ENCODE results near the gene GRM7. TPM values are rescaled to one million over a fixed set of nuclear protein-coding genes. Genes with fewer than 3 reads are reported as not detected.

The GRM7 gene
- total RNA-seq, 3 donors from 2014 or later: not detected

DNA sequence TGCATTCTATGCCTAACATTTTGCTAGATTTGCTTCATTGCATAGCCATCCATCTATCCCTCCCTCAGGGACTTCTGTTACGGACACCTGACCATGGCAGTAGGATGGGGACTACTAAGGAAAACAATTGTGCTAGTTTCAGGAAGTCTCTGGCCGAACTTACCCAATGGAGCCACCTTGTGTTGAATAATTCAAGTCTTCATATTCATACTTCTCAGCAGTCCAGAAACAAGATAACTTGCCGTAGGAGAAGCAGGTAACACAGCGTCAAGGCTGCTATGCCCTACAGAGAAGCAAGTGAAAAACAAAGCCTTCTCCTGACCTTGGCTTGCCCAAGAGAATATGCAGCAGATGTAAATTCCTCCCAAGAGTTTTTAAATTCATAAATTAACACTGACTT lies 685.3 kb downstream of the GRM7 start:
- Mint-ChIP-seq H3K9me3 (no peaks in the 10 kb centered on the region), H3K36me3 (ENCODE audit: insufficient read depth) (no peaks in the 10 kb centered on the region), H3K27me3 (ENCODE audit: low read depth) (no peaks in the 10 kb centered on the region), H3K4me3 (no peak overlapping the region), H3K4me1 (ENCODE audit: low read depth) (no peaks in the 10 kb centered on the region)
- ATAC-seq: no peak
- no peak for DNase-seq

DNA sequence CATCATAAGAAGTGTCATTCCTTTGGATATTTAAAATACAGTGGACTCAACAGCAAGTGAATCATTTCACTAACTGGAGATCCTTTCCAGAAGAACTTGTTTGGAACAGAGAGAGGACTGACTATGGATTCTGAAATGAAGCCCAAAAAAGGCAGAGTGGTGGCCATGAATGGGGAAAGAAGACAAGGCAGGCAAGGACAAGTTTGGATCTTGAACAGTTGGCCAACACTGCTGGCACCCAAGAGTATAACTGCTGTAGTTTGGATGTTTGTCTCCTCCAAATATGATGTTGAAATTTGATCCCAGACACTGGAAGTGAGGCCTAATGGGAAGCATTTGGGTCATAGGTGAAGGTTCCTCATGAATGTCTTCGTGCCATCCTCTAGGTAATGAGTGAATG lies 686.9 kb downstream of the GRM7 start:
- no peaks in the 10 kb centered on the region for H3K36me3 Mint-ChIP-seq (ENCODE audit: insufficient read depth)
- peaks cover 10% of the 10 kb centered on the region for H3K9me3 Mint-ChIP-seq
- DNase-seq: no peak
- no peak for ATAC-seq
- no peak overlapping the region for H3K4me3 Mint-ChIP-seq
- no peaks in the 10 kb centered on the region for H3K27me3 Mint-ChIP-seq (ENCODE audit: low read depth)
- H3K4me1 Mint-ChIP-seq (ENCODE audit: low read depth): no peaks in the 10 kb centered on the region

- no peaks in the 10 kb centered on the region for H3K36me3 Mint-ChIP-seq (ENCODE audit: insufficient read depth)
- H3K9me3 Mint-ChIP-seq: no peaks in the 10 kb centered on the region
- no peak for ATAC-seq
- no peak overlapping the region for H3K4me3 Mint-ChIP-seq
- H3K27me3 Mint-ChIP-seq (ENCODE audit: low read depth): no peaks in the 10 kb centered on the region
- no peaks in the 10 kb centered on the region for H3K4me1 Mint-ChIP-seq (ENCODE audit: low read depth)
- DNase-seq: no peak
These were observed 702.0 kb downstream of the GRM7 start for GRCh38 chr3:7562892-7563291.

DNA sequence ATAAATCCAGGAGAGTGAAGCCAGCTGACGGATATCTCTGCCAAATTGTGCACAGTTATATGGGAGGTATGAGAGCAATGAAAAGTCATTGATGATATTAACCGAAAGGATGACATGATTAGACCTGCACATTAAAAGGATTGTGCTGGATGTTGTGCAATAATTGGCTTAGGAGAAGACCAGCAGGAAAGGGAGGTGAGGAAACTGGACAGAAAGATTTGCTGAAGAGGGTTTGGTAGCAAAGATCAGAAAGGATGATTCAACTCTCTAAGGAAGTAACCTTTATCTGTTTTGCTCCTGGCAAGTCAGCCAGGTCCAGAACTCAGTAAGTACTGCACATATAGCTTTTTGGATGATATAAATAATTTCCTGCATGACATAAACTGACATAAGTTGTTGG lies 704.7 kb downstream of the GRM7 start:
- ATAC-seq (no peak), DNase-seq (no peak)
- H3K36me3 Mint-ChIP-seq (ENCODE audit: insufficient read depth): no peaks in the 10 kb centered on the region
- no peak overlapping the region for H3K4me3 Mint-ChIP-seq
- no peaks in the 10 kb centered on the region for H3K9me3 Mint-ChIP-seq
- H3K4me1 Mint-ChIP-seq (ENCODE audit: low read depth): no peaks in the 10 kb centered on the region
- H3K27me3 Mint-ChIP-seq (ENCODE audit: low read depth): no peaks in the 10 kb centered on the region

GRCh38 chr3:7567160-7567559 lies 706.2 kb downstream of the GRM7 start:
- DNase-seq: no peak
- Mint-ChIP-seq H3K4me1 (ENCODE audit: low read depth) (no peaks in the 10 kb centered on the region), H3K27me3 (ENCODE audit: low read depth) (no peaks in the 10 kb centered on the region), H3K36me3 (ENCODE audit: insufficient read depth) (no peaks in the 10 kb centered on the region), H3K4me3 (no peak overlapping the region), H3K9me3 (peaks cover 8% of the 10 kb centered on the region)
- no peak for ATAC-seq

GRCh38 chr3:7568526-7569184 lies 707.7 kb downstream of the GRM7 start:
- Mint-ChIP-seq H3K4me3 (no peak overlapping the region), H3K36me3 (ENCODE audit: insufficient read depth) (no peaks in the 10 kb centered on the region), H3K9me3 (peaks cover 8% of the 10 kb centered on the region), H3K27me3 (ENCODE audit: low read depth) (no peaks in the 10 kb centered on the region), H3K4me1 (ENCODE audit: low read depth) (no peaks in the 10 kb centered on the region)
- DNase-seq: no peak
- no peak for ATAC-seq

GRCh38 chr3:7573330-7573729 lies 712.4 kb downstream of the GRM7 start:
- Mint-ChIP-seq H3K27me3 (ENCODE audit: low read depth) (no peaks in the 10 kb centered on the region), H3K4me3 (no peak overlapping the region), H3K36me3 (ENCODE audit: insufficient read depth) (no peaks in the 10 kb centered on the region), H3K4me1 (ENCODE audit: low read depth) (no peaks in the 10 kb centered on the region), H3K9me3 (peaks cover 8% of the 10 kb centered on the region)
- no peak for DNase-seq
- no peak for ATAC-seq

DNA sequence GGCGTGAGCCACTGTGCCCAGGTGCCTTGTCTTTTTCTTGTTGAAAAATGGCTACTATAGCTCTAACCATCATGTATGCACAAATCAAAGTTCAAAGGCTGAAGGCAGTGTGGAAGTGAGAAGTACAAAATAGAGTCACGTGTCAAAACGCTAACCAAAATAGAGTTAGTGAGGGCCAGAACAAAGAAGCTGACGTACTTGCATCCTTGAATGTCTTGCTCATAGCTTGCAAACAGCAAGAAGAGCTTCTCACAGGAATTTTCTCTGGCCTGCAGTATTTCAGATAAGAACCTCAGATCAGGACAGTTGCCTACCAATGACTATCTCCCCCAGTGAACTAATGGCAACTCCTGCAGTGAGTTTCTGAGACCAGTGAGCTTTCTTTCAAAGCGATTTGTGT lies 713.5 kb downstream of the GRM7 start:
- Mint-ChIP-seq H3K9me3 (peaks cover 8% of the 10 kb centered on the region), H3K36me3 (ENCODE audit: insufficient read depth) (no peaks in the 10 kb centered on the region), H3K4me1 (ENCODE audit: low read depth) (no peaks in the 10 kb centered on the region), H3K4me3 (no peak overlapping the region), H3K27me3 (ENCODE audit: low read depth) (no peaks in the 10 kb centered on the region)
- no peak for DNase-seq
- ATAC-seq: no peak

DNA sequence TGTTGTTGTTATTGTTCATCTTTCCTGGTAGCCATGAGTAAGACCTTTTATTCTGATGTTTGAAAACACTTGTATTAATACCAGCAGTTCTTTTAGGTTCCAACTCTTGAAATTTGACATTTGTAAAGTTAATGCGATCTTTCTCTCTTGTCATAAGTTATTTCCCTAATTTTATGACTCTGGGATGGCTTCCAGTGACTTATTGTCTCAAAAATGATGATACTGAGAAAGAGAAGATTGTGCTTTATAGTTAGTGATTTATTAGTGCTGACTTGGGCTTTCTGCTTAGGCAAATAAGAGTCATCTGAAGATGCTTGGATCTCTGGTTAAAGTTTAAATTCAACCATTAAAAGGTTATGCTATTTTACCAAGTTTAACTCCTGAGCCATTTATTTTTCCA lies 715.2 kb downstream of the GRM7 start:
- Mint-ChIP-seq H3K9me3 (peaks cover 7% of the 10 kb centered on the region), H3K4me3 (no peak overlapping the region), H3K4me1 (ENCODE audit: low read depth) (no peaks in the 10 kb centered on the region), H3K36me3 (ENCODE audit: insufficient read depth) (no peaks in the 10 kb centered on the region), H3K27me3 (ENCODE audit: low read depth) (no peaks in the 10 kb centered on the region)
- ATAC-seq (no peak), DNase-seq (no peak)

- DNase-seq: no peak
- Mint-ChIP-seq H3K27me3 (ENCODE audit: low read depth) (no peaks in the 10 kb centered on the region), H3K4me3 (no peak overlapping the region), H3K9me3 (peaks cover 3% of the 10 kb centered on the region), H3K36me3 (ENCODE audit: insufficient read depth) (no peaks in the 10 kb centered on the region), H3K4me1 (ENCODE audit: low read depth) (no peaks in the 10 kb centered on the region)
- ATAC-seq: no peak
These were observed 715.6 kb downstream of the GRM7 start for GRCh38 chr3:7576506-7576905.

GRCh38 chr3:7577513-7577912 lies 716.6 kb downstream of the GRM7 start:
- H3K4me1 Mint-ChIP-seq (ENCODE audit: low read depth): no peaks in the 10 kb centered on the region
- H3K27me3 Mint-ChIP-seq (ENCODE audit: low read depth): peaks cover 3% of the 10 kb centered on the region
- DNase-seq (no peak), ATAC-seq (no peak)
- peaks cover 3% of the 10 kb centered on the region for H3K9me3 Mint-ChIP-seq
- H3K36me3 Mint-ChIP-seq (ENCODE audit: insufficient read depth): no peaks in the 10 kb centered on the region
- H3K4me3 Mint-ChIP-seq: no peak overlapping the region

DNA sequence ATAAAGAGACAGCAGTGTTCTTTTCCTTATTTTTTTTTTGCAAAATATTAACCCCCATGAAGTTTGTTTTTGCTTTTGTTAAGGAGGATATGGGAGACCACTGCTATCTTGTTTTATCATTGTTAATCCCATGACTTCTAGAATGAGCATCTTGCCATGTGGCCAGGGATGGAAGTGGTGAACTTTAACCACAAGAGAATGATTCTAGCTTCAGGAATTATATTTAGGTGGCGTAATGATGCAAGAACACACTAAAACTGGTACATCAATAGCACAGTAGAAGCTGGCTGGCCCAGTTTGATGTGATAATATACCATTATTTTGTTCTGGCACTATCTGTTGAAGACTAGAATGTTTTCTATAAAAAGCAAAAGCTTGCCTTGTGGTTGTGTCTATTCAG lies 720.9 kb downstream of the GRM7 start:
- no peak overlapping the region for H3K4me3 Mint-ChIP-seq
- H3K9me3 Mint-ChIP-seq: peaks cover 6% of the 10 kb centered on the region
- peaks cover 3% of the 10 kb centered on the region for H3K27me3 Mint-ChIP-seq (ENCODE audit: low read depth)
- ATAC-seq: no peak
- no peaks in the 10 kb centered on the region for H3K4me1 Mint-ChIP-seq (ENCODE audit: low read depth)
- no peaks in the 10 kb centered on the region for H3K36me3 Mint-ChIP-seq (ENCODE audit: insufficient read depth)
- no peak for DNase-seq

DNA sequence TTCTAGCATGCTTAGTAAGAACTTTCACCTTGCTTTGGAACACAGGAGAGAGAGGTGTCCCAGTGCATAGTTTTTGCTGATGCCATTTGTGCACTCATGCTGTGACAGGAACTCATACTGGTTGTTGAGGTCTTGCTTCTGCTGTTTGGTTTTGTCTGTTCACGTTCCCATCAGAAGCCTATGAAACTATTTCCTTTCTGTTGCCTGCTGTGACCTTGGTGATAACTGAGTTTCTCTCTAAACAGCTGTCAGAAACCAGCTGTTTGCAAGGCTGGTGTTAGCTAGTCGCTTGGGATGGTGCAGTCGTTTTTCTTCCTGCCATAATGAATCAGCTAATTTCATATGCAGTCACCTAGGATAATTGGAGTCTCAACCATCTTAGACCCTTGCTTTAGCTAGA lies 724.1 kb downstream of the GRM7 start:
- no peak for DNase-seq

GRCh38 chr3:7588236-7588635 lies 727.3 kb downstream of the GRM7 start:
- no peaks in the 10 kb centered on the region for H3K4me1 Mint-ChIP-seq (ENCODE audit: low read depth)
- no peak overlapping the region for H3K4me3 Mint-ChIP-seq
- ATAC-seq: no peak
- no peaks in the 10 kb centered on the region for H3K27me3 Mint-ChIP-seq (ENCODE audit: low read depth)
- peaks cover 3% of the 10 kb centered on the region for H3K9me3 Mint-ChIP-seq
- DNase-seq: no peak
- no peaks in the 10 kb centered on the region for H3K36me3 Mint-ChIP-seq (ENCODE audit: insufficient read depth)

More for the DNA sequence above, 724.1 kb downstream of the GRM7 start:
- Mint-ChIP-seq H3K4me1 (ENCODE audit: low read depth) (no peaks in the 10 kb centered on the region), H3K36me3 (ENCODE audit: insufficient read depth) (no peaks in the 10 kb centered on the region), H3K27me3 (ENCODE audit: low read depth) (peaks cover 3% of the 10 kb centered on the region), H3K9me3 (peaks cover 6% of the 10 kb centered on the region), H3K4me3 (no peak overlapping the region)
- ATAC-seq: no peak

- H3K9me3 Mint-ChIP-seq: no peaks in the 10 kb centered on the region
- ATAC-seq (no peak), DNase-seq (no peak)
These were observed 728.6 kb downstream of the GRM7 start for GRCh38 chr3:7589526-7589925.

DNA sequence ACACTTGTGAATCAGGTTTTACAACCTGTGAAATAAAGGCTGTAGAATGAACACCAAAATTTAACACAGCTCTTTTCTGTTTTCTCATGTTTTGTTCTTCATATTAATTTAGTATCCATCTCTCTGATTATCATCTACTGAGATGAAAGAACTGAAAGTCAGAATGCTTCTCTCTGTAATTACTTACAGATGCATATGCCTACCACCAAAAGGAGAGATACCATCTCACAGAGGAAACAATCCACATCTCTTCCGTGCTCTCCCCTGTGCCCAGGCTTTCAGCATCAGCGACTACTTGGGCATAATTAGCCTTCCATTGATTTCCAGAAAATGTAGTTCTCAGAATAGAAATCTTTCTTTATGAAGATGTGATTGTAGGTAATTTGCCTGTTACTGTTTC lies 741.4 kb downstream of the GRM7 start:
- Mint-ChIP-seq H3K4me1 (ENCODE audit: low read depth) (no peaks in the 10 kb centered on the region), H3K9me3 (no peaks in the 10 kb centered on the region), H3K27me3 (ENCODE audit: low read depth) (peaks cover 2% of the 10 kb centered on the region), H3K36me3 (ENCODE audit: insufficient read depth) (no peaks in the 10 kb centered on the region), H3K4me3 (no peak overlapping the region)
- ATAC-seq: no peak
- DNase-seq: no peak

More at GRCh38 chr3:7589526-7589925, 728.6 kb downstream of the GRM7 start:
- H3K4me1 Mint-ChIP-seq (ENCODE audit: low read depth): no peaks in the 10 kb centered on the region
- H3K36me3 Mint-ChIP-seq (ENCODE audit: insufficient read depth): no peaks in the 10 kb centered on the region
- H3K4me3 Mint-ChIP-seq: no peak overlapping the region
- H3K27me3 Mint-ChIP-seq (ENCODE audit: low read depth): no peaks in the 10 kb centered on the region

All from activated T-cell treated with anti-CD3 and anti-CD28 coated beads, Interleukin-2, amount 50 U/mL, for 4 hours (primary cell).